NK-92 (cell line): ENCODE results near the gene CXCL11.
"Not testable (repeated sequence)": the region's sequence is repeated elsewhere in the genome, so short reads cannot be mapped to it uniquely, and the experiment has no call there.

ENCODE experiments used
- DNase-seq: peaks from one replicate; lab custom pipeline; 2025; ENCODE audit not compliant: unreplicated experiment; lab: John Stamatoyannopoulos, UW

Gene CXCL11

DNA sequence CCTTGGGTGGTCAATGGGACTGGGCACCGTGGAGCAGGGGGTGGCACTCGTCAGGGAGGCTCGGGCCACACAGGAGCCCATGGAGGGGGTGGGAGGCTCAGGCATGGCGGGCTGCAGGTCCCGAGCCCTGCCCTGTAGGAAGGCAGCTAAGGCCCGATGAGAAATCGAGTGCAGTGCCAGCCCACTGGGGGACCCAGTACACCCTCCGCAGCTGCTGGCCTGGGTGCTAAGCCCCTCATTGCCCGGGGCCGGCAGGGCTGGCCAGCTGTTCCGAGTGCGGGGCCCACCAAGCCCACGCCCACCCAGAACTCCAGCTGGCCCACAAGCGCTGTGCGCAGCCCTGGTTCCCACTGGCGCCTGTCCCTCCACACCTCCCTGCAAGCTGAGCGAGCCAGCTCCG lies 7.4 kb upstream of the CXCL11 start:
- not testable (repeated sequence) for DNase-seq

DNA sequence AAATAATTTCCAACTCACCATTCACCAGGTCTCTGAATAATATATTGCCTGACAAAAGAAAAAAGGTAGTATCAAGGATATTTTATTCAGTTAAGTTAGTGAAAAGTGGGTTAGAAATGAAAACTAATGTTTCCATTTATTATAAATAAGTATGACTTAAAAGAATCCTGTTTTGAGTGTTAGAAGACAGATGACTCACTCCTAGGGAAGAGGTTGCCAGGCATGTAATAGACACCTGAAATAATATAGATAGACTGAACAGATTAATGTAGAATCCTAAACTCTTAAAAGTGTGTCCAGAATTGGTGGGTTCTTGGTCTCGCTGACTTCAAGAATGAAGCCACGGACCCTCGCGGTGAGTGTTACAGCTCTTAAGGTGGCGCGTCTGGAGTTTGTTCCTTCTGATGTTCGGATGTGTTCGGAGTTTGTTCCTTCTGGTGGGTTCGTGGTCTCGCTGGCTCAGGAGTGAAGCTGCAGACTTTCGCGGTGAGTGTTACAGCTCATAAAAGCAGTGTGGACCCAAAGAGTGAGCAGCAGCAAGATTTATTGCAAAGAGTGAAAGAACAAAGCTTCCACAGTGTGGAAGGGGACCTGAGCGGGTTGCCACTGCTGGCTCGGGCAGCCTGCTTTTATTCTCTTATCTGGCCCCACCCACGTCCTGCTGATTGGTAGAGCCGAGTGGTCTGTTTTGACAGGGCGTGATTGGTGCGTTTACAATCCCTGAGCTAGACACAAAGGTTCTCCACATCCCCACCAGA lies 6.5 kb upstream of the CXCL11 start:
- not testable (repeated sequence) for DNase-seq

DNA sequence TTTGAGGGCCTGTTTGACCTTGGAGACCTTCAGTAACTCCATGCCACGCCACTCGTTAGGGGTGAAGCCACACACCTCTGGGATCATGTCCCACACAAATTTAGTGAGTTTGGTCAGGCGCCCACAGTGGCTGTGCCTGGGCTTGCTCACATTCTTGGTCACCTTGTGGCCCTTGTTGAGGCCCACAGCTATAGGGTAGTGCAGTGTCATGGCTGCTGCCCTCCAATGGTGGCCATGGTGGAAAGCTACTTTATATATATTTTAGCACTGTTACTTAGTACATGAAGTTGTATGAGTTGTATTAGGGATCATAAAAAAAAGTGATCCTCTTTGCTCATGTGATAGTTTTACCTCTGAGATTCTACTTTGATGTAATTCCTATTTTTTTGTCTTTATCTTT lies 985 bp upstream of the CXCL11 start:
- DNase-seq: no peak

DNA sequence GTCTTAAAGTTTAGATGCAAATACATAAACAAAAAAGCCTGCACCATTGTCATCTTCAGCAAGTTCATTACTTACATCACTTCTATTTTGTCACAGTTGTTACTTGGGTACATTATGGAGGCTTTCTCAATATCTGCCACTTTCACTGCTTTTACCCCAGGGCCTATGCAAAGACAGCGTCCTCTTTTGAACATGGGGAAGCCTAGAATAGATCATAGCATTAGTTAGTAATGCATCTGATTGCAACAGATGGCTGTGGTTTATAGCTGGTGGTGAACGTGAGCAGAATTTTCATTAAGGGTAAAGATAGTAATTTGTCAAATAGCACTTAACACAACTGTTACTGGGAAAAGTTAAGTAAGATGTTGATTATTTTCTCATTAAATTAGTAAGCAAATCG lies 729 bp downstream of the CXCL11 start:
- no peak for DNase-seq

DNA sequence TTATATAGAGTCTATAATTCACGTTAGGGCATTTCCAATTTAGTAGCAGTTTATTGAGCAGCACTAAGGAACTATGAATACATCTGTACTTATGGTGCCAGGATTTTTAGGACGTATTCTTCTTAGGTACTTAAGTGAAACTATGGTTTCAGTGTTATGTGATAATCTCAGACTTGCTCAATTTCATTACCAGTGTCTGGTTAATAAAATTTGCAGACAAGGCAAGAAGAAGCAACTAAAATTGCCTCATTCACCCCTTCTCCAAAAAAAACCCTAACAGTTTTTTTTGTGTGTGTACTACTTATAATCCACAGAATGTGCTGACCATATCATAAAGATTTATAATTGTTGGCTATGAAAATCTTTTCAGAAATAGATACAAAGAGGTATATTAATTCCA lies 6.6 kb downstream of the CXCL11 start:
- DNase-seq: no peak

DNA sequence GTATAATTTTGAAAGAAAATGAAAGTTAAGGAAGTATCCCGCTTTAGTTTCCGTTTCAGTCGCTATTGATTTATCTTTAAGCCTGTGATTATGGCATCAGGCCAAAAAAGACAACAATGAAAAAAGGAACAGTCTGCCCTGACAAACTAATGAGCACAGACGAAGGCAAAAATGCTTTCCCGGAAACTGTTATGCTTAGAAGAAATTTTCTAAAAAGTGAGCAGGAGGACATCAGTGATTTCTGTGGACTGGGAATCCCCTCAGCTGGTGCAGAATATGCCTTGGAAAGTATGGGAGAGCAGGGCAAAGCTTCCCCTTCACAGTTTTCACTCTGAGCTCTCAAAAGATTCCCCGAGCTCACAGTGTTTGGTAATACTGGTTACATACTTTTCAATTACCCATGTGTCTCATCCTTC lies 7.5 kb downstream of the CXCL11 start:
- no peak for DNase-seq

DNA sequence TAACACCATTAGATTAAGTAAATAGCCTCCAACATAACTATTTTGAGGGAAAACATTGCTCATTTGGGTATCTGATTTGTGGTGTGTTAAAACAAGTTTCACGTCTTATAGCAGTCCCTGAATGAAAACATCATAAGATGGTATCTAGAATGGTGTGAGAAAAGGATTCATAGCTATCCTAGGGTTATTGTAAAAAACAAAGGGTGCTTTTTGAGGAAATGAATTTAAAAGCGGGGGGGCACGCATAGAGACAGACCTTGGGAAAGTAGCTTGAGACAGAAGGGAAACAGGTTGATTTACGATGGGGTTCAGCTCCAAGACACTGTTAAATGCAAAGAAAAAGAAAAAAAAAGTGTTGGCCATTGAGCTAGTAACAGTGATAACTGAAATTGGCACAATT lies 11.8 kb downstream of the CXCL11 start:
- no peak for DNase-seq

DNA sequence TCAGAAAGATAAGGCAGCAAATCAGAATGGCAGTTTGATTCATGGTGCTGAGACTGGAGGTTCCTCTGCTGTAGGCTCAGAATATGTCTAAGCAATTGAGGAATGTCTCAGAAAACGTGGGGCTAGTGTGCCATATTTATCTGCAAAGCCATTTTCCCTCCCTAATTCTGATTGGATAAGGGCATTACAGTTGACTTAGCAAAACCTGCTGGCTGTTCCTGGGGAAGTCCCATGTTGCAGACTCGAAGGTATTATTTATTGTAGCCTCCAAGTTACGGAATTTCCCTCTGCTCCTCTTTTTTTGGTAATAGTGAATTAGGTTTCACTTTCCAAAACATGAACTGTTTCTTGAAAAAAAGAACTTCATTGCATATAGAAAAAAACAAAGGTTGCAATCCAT lies 12.5 kb downstream of the CXCL11 start, which contains the start of gene CXCL10:
TSS of gene CXCL10 (minus strand) at position 109 of the 400 bp plus-strand sequence. CDS start at position 43, 66 bp downstream.
- DNase-seq: no peak

DNA sequence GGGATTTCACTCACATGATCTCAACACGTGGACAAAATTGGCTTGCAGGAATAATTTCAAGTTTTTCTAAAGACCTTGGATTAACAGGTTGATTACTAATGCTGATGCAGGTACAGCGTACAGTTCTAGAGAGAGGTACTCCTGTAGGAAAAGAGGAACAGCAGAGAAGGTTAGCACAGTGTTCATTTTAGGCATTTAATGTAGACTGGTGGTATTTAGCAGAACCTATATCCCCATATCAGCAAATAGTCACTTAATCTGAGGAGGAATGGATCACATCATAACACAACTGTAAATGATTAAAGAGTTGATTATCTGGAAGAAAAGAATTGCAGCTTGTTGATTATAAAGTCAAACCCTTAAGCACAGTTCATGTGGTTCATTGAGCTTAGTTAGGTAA lies 13.2 kb downstream of the CXCL11 start:
- no peak for DNase-seq

DNA sequence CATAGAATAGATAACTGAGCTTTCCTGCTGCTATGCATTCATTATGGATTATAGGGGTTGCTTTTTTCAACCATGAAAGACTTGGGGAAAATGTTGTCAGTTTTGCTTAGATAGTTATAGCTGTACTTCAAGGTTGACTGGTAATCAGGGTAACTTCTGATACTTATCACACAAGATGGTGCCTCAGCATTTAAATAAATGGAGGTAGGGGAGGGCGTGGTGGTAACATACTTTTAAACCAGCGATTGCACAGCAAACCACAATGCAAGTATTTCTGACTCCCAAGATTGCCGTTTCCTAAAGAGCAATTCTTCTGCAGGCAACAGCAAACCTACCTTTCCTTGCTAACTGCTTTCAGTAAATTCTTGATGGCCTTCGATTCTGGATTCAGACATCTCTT lies 13.8 kb downstream of the CXCL11 start:
- no peak for DNase-seq

DNA sequence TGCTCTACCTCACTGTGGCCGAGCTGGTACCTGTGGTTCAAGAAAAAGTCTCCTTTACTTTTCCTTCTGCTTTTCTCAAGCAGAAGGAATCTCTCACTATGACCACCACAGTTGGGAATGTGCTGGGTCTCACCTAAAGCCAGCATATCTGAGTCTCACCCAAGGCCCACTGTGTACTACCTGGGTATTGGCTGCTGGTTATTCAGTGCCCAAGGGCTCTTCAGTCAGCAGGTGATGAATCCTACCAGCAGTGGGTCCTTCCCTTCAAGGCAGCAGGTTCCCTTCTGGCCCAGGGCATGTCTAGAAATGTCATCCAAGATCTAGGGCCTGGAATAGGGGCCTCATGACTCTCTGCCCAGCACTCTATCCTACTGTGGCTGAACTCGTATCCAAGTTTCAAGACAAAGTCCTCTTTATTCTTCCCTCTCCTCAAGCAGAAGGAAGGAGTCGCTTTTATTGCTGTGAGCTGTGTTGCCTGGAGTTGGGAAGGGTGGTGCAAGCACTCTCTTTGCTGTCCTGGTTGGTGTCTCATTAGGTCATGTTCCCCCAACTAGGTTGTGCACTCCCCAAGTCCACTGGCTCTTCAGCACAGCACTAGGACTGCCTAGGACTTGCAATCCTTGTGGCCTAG lies 18.7 kb downstream of the CXCL11 start:
- DNase-seq: no peak

DNA sequence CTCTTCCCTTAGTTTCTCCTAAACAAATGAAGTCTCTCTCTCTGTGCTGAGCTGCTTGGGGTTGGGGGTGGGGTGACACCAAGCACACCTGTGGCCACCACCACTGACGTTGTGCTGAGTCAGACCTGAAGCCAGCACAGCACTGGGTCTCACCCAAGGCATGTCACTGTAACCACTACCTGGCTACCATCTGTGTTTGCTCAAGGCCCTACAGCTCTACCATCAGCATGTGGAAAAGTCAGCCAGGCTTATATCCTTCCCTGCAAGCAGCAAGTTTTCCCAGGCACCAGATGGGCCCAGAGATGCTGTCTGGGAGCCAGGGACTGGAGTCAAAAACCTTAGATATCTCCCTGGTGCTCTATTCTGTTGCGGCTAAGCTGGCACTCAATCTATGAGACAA lies 19.5 kb downstream of the CXCL11 start:
- DNase-seq: no peak

DNA sequence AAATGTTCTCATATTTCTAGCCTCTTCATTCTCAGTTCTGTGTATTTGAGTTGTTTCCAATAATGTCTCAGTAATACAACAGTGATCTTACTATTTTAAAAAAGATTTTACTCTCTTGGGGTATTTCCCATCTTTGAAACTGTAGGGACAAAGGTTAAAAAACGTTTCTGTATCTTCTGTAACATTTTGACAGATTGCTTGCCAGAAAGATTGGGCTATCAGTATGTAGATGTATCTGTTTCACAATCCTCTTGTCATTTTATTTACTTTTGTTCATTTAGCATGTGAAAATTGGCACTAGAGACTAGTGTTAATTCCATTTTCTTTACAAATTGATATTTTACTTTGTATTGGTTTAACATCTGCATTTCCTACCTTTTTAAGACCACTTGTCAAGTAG lies 22.3 kb downstream of the CXCL11 start:
- DNase-seq: no peak

DNA sequence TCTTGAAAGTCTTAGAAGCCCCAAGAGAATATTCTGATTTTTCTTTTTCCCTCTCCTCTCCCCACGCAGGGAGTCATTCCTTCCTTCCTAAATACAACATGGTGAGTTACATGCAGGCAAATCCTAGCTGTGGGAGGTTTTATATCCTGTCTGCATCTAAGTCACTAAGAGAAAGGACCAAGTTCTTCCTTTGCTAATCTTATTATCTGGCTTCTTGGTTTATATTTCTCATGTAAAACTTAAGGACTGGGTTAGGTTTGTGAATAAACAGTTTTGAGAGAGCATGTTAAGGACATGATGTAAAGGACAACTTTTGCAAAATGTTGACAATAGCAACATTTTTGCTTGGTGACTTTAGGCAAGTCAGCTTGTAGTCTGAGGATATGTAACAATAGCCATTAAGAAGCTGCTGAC lies 23.5 kb downstream of the CXCL11 start:
- no peak for DNase-seq

DNA sequence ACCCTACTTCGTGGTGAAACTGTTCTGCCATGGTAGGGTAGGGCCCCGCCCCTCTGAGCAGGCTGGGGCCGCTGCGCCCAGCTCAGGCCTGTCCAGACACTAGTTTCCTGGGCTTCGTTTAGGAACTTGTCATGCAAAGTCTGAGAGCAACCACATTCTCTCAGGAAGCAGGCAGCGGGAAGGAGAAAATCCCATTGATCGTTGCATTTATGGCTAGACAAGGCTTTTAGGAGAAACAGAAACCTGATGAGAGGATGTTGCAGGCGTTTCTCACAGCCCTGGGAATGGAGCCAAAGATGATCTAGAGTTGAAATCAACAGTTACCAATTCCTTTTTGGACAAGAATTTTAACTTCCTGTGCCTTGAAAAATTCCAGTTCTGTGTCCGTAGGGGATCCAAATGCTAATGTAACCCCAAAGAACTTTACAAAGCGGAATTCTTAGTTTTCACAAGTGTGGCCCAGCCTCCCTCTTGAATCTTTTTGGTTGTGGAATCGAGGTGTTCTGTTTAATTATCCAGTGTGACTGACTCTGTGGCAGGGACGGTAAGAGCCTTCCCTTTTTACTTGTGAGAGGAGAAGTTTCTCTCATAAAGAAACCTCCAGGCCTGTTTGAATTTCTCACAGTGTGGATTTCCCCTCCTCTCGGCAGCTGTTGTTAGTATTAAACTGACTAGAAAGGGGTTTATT lies 24.0 kb downstream of the CXCL11 start:
- DNase-seq: no peak

DNA sequence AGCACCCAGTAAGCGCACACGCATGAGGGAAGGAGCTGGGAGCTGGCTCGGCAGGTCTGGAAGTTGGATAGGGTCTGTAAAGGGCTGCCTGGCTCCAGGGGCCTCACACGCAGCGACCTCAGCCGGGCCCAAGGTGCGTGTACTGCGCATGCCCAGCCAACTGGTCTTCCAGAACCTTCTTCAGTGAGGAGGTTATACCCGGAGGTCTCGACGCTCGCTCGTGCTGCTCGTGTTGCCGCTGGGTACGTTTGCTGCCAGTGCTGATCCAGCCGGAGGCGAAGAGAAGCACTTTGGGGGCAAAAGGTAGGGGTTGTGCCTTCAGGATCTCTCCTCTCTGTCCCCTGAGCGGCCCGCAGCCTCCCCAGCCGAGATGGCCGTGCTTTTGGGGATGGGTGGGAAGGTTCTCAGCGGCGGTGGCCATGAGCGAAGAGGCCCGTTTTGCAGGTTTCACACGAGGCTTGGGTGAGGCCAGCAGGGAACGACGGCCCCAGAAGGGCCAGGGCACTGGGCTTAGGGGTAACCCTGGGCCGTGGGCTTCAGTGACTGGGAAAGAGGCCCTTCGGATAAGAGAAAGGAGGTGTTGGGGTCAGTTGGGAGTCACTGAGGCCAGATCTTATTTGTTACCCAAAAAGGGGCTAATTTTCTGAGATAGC lies 24.7 kb downstream of the CXCL11 start:
- no peak for DNase-seq

DNA sequence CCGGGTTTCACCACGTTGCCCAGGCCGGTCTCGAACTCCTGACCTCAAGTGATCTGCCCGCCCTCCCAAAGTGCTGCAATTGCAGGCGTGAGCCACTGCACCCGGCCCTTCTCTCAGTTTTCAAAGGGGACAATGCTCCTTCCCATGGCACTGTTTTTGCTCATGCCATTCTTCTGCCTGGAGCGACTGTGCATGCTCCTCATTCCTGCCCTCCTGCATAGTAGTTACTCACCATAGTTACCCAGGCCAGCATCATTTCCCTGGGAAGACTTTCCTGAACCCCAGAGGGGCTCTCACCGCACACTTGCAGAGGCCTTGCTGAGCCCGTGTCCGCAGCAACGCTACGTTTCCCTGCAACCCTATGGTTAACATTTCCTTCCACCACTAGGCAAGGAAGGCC lies 25.3 kb downstream of the CXCL11 start:
- no peak for DNase-seq

DNA sequence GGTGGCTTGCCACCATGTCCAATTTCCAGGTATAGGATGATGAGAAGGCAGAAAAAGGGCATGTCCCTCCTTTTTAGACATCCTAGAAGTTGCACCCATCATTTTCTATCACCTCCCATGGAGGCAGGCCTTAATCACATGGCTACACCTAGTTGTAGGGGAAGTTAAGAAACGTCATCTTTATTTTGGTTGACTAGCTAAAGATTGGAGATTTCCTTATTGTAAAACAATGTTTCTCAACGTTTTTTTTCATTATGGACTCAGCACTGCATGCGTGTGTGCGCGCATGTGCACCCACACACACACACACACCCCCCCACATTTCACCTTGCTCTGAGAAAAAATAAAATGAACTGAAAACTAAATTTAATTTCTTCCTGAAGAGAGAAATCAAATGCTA lies 26.6 kb downstream of the CXCL11 start:
- no peak for DNase-seq

DNA sequence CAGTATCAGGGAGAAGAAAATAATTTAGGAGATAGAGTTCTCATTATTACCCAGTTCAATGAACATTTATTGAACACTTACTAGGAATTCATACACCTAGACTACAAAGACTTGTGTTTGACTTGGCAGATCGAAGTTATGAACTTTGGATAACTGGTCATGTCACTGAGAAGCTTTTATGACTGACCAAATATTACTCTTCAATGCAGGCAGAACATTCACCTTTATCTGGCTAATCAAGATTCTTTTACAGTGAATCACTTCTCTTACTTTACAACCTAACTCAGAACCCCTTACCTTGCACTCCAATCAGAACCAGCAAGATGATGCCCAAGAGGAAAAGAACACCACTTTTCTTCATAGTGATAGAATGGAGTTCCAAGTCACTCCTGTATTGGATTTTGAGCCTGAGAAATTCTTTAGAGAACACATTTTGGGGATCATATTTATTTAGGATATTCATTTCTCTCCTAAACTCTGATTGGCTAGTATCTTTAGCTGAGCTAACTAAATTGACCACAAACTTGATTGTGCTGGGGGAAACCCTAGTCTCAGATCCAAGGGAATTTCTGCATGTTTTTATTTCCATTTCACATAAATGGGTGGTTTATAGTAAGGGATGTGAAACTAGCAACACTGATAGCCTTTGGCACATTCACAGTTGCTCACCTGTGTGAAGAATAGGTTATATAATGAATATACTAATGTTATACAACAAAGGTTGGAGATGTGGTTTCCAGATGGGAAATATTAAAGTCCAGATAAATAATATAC lies 28.6 kb downstream of the CXCL11 start, which contains the start of gene CXCL9:
TSS of gene CXCL9 (minus strand) at position 421 of the 774 bp plus-strand sequence. CDS start at position 361, 60 bp downstream.
- no peak for DNase-seq

DNA sequence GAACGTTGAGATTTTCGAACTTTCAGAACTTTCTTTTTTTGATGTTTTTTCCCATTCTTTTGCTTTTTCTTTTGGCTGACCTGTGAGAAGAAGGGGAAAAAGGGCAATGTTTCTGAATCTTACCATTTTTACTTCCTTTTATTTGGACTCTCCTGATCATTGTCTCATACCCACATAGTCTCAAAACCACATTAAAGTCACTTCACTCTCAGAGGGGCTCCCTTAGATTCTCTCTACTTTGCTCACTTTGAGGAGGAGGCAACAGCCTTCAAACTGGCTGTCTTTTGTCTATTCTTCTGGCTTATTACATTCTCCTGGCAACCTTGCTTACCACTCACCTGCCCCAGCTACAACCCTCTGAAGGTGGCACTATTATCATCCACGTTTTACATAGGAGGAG lies 32.2 kb downstream of the CXCL11 start:
- DNase-seq: no peak

DNA sequence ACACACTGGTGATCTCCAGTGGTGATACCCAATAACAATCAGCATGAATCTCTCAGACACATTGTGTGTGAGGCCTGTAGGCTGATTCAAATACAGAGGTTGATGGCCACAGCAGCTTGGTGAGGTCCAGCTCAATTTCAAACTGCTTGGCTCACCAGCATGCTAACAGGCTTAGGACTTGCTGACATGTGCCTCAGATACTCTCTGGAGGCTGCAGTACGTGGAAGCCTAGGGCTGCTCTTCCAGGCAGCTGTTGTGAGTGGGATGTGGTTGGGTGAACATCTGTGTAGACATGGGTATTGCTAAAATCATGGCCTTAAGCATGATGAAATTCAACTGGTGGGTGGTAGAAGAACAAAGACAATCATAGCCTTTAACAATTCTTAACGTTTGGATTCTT lies 32.8 kb downstream of the CXCL11 start:
- no peak for DNase-seq
